GM12878 (cell line): ENCODE results near the gene CFAP65. TPM values are rescaled to one million over a fixed set of nuclear protein-coding genes. Genes with fewer than 3 reads are reported as not detected.

Experiments used
- ATAC-seq: fragments of 200-7000 bp; cut with Tn5 transposase; 3 replicates; pipeline ENCODE4 v1.9.1; 2020; ENCODE audit warnings: mild to moderate bottlenecking, moderate library complexity
- BruUV-seq: library from RNA; stranded (reverse); fragments of 400-500 nt; replicated peaks from 2 replicates; lab custom pipeline; 2021; lab: Mats Ljungman, UMichigan
- CTCF ChIA-PET: fragments of 300-600 bp; sonication (Branson Sonifier 250); formaldehyde crosslinking; extraction: SDS; loops from one replicate; lab custom pipeline; 2021; ENCODE audit warnings: inconsistent platforms; lab: Yijun Ruan, JAX
- POLR2A ChIA-PET: fragments of 350-600 bp; formaldehyde crosslinking; extraction: SDS; loops from one replicate; lab custom pipeline; 2021; ENCODE audit warnings: inconsistent platforms; lab: Charles Lee
- RAD21 ChIA-PET: fragments of 300-600 bp; sonication (Branson Sonifier 250); formaldehyde crosslinking; loops from one replicate; lab custom pipeline; 2023; ENCODE audit warnings: antibody characterized with exemption; ENCODE audit not compliant: unreplicated experiment; lab: Charles Lee
- SMC1A ChIA-PET: fragments of 300-600 bp; sonication (Branson Sonifier 250); formaldehyde crosslinking; loops from one replicate; lab custom pipeline; 2023; ENCODE audit not compliant: unreplicated experiment, uncharacterized antibody; lab: Charles Lee
- DNase-seq: peaks from one replicate; pipeline ENCODE4 v3.0.0-alpha.2; 2011; ENCODE audit warnings: low read depth, low spot score
- FAIRE-seq: peaks from 3 replicates; lab custom pipeline; 2011; peaks lifted over from hg19 to GRCh38; lab: Jason Lieb, UNC
- H2AFZ ChIP-seq: 2 replicates; pipeline ENCODE4 v1.6.0; 2011; ENCODE audit warnings: low read depth, low read length, control low read depth; ENCODE audit not compliant: control insufficient read depth
- H3K27ac ChIP-seq: 2 replicates; pipeline ENCODE4 v1.5.1; 2011; ENCODE audit warnings: control low read depth; ENCODE audit not compliant: control insufficient read depth, insufficient read depth
- H3K27me3 ChIP-seq, 2 experiments: replicated peaks in 1 of 2; 2 replicates each; pipeline versions ENCODE4 v1.6.0 to v1.6.1; 2011; ENCODE audit warnings: low read length in 1 of 2; ENCODE audit not compliant: control insufficient read depth in 2 of 2, insufficient read depth in 2 of 2
- H3K36me3 ChIP-seq, 2 experiments: 2 replicates each; pipeline ENCODE4 v1.5.1; 2011; ENCODE audit warnings: low read length in 1 of 2; ENCODE audit not compliant: control insufficient read depth in 2 of 2, insufficient read depth in 2 of 2
- H3K4me1 ChIP-seq: 2 replicates; pipeline ENCODE4 v1.6.1; 2011; ENCODE audit warnings: mild to moderate bottlenecking, low read length, moderate library complexity, mixed read lengths; ENCODE audit not compliant: control insufficient read depth, insufficient read depth
- H3K4me2 ChIP-seq: 2 replicates; pipeline ENCODE4 v1.6.0; 2011; ENCODE audit warnings: control low read depth; ENCODE audit not compliant: control insufficient read depth, insufficient read depth
- H3K4me3 ChIP-seq: fragments of 200-600 bp; sonication (generic); 2 replicates; pipeline ENCODE4 v1.5.1; 2016
- H3K79me2 ChIP-seq: 2 replicates; pipeline ENCODE4 v1.6.0; 2011; ENCODE audit warnings: low read length; ENCODE audit not compliant: control insufficient read depth, insufficient read depth
- H3K9ac ChIP-seq: 2 replicates; pipeline ENCODE4 v1.8.0; 2011; ENCODE audit warnings: low read length, control low read depth, mixed read lengths; ENCODE audit not compliant: control insufficient read depth, insufficient read depth
- H3K9me3 ChIP-seq: replicated peaks from 3 replicates; pipeline ENCODE4 v1.5.1; 2011; ENCODE audit warnings: mild to moderate bottlenecking, low read length; ENCODE audit not compliant: control insufficient read depth, insufficient read depth
- H4K20me1 ChIP-seq: 2 replicates; pipeline ENCODE4 v1.6.0; 2011; ENCODE audit not compliant: control insufficient read depth, insufficient read depth
- BRCA1 ChIP-seq: IDR thresholded peaks from 2 replicates; pipeline ENCODE4 v1.6.1; 2011; ENCODE audit warnings: low read depth, low read length, improper control_type of control experiment
- CHD2 ChIP-seq: IDR thresholded peaks from 2 replicates; pipeline ENCODE4 v1.6.1; 2011; ENCODE audit warnings: low read depth, low read length, improper control_type of control experiment, borderline replicate concordance
- EZH2 ChIP-seq: IDR thresholded peaks from 2 replicates; pipeline ENCODE4 v1.6.1; 2012; ENCODE audit warnings: low read depth, mild to moderate bottlenecking, control low read depth, inconsistent platforms, low read length, borderline replicate concordance; ENCODE audit not compliant: control insufficient read depth
- GABPA ChIP-seq: IDR thresholded peaks from 2 replicates; pipeline ENCODE4 v1.6.1; 2014; ENCODE audit warnings: antibody characterized with exemption, low read depth, mild to moderate bottlenecking, inconsistent platforms
- RBBP5 ChIP-seq: fragments of 200-600 bp; sonication (generic); conservative IDR thresholded peaks from 2 replicates; pipeline ENCODE4 v1.6.1; 2016
- YBX1 ChIP-seq: fragments of 450-650 bp; IDR thresholded peaks from 2 replicates; pipeline ENCODE4 v1.6.1; 2016; ENCODE audit warnings: antibody characterized with exemption
- ZNF207 ChIP-seq: fragments of 450-650 bp; IDR thresholded peaks from 2 replicates; pipeline ENCODE4 v1.6.1; 2014; ENCODE audit warnings: antibody characterized with exemption, mild to moderate bottlenecking, borderline replicate concordance
- WGBS: methylation state at CpG from one replicate; pipeline ENCODE4 v1.1.6; 2016; ENCODE audit warnings: low lambda C conversion rate; ENCODE audit not compliant: insufficient replicate concordance, insufficient coverage; ENCODE audit errors: missing lambda C conversion rate; 5-methylcytosine and 5-hydroxymethylcytosine counted together
- in situ Hi-C: fragments of 300-500 bp; cut with MboI; formaldehyde crosslinking; loops from 9 replicates; pipeline ENCODE4 v1.14.3; 2018; ENCODE audit warnings: mixed read lengths
- intact Hi-C: fragments of 100-400 bp; cut with micrococcal nuclease; formaldehyde crosslinking; loops from one replicate; pipeline ENCODE4 v1.14.2; 2022; ENCODE audit not compliant: unreplicated experiment
- polyA plus RNA-seq, 11 experiments: library from polyadenylated mRNA; depleted of rRNA in 4 of 11; unstranded in 6 of 11; stranded (reverse) in 5 of 11; fragments of >200 nt; fragmentation: Nextera tagmentation in 4 of 11; fragmentation: Illumina TruSeq in 1 of 11; extraction: Ambion mirVana in 4 of 11; extraction: Trizol in 1 of 11; gene quantifications; 1 replicate in 1 of 11; 2 replicates in 10 of 11; pipeline versions ENCODE4 v1.2.1 to v1.2.3, GENCODE V29; 2011 to 2016; ENCODE audit warnings: inconsistent platforms in 2 of 11, missing spikeins in 2 of 11, low read depth in 1 of 11
- total RNA-seq, 4 experiments: library from RNA; depleted of rRNA in 3 of 4; stranded (reverse); fragments of >200 nt in 3 of 4; fragmentation: Illumina TruSeq in 1 of 4; extraction: Trizol in 1 of 4; gene quantifications; 2 replicates each; pipeline versions ENCODE4 v1.2.1 to v1.2.3, GENCODE V29; 2013 to 2021

CFAP65 gene
- total and polyA plus RNA-seq, 10 of the 15 experiments (the other 5 are each of a cell fraction or from before 2014, with no cell fraction given), result not detected

DNA sequence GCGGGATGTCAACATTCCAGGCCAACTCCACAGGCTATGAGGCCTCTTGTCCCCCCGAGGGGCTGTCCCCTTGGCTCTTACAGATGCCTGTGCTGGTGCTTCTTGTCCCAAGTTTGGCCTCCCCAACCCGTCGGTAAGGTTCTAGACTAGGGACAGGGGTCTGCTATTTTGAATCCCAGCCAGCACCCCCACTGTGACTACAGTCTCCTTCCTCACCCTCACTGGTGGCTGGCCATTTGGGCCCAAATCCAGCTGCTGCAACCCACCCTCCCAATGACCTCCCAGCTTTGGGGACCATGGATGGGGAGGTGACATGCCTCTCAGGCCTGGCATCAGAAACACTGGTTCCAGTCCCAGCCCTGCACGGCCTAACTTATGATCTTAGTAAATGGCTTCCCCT is 18.7 kb downstream of the CFAP65 start:
- Histone ChIP-seq H3K27ac (no peak overlapping the region), H3K9ac (no peak overlapping the region), H3K9me3 (no peaks in the 10 kb centered on the region), H4K20me1 (no peaks in the 10 kb centered on the region), H3K36me3 (no peaks in the 10 kb centered on the region), H3K4me1 (no peaks in the 10 kb centered on the region), H2AFZ (no peak overlapping the region), H3K4me2 (no peak overlapping the region), H3K27me3 (peaks cover 2 to 3% of the 10 kb centered on the region in 2 experiments; a peak in 2 of 4 replicates), H3K79me2 (no peaks in the 10 kb centered on the region), H3K4me3 (no peak overlapping the region)
- in situ Hi-C loops, result no loop called here
- intact Hi-C loops, result no loop called here
- DNase-seq (no peak), FAIRE-seq (no peak), ATAC-seq (no peak)
- ChIA-PET RAD21 (no interaction called here), SMC1A (no interaction called here), CTCF (no interaction called here), POLR2A (no interaction called here)
- no TSS peak for BruUV-seq
- TF ChIP-seq GABPA, result no peak
- no peak for TF ChIP-seq EZH2
- TF ChIP-seq BRCA1, result no peak
- TF ChIP-seq YBX1, result no peak
- TF ChIP-seq CHD2, result no peak
- no peak for TF ChIP-seq RBBP5
- WGBS, result 30% methylated on average over 5 of the region's 5 CpGs

- Histone ChIP-seq H3K36me3 (no peaks in the 10 kb centered on the region), H3K79me2 (no peaks in the 10 kb centered on the region), H3K9me3 (no peaks in the 10 kb centered on the region), H3K4me2 (no peak overlapping the region), H3K27ac (no peak overlapping the region), H4K20me1 (no peaks in the 10 kb centered on the region), H3K4me3 (no peak overlapping the region), H3K4me1 (no peaks in the 10 kb centered on the region), H3K9ac (no peak overlapping the region), H2AFZ (no peak overlapping the region), H3K27me3 (peaks cover 2 to 3% of the 10 kb centered on the region in 2 experiments; a peak in 2 of 4 replicates)
- in situ Hi-C loops (no loop called here), intact Hi-C loops (no loop called here)
- CTCF ChIA-PET, result interaction anchor here (0.6 kb wide), 1 partner anchor 120 kb away, joined by 3 read pairs; no protein-coding TSS in a partner anchor
- 11% methylated on average over 12 of the region's 12 CpGs for WGBS
- BruUV-seq, result no TSS peak
- no peak for DNase-seq
- SMC1A ChIA-PET, result no interaction called here
- FAIRE-seq, result no peak
- no peak for ATAC-seq
- POLR2A ChIA-PET, result no interaction called here
- RAD21 ChIA-PET, result no interaction called here
- TF ChIP-seq ZNF207, result no peak
Observed at GRCh38 chr2:219022041-219022440, 19.3 kb downstream of the CFAP65 start.
